ENCODE measurements around the gene GFM1. TPM values are rescaled to one million over a fixed set of nuclear protein-coding genes. Genes with fewer than 3 reads are reported as not detected.
A peak's percentile ranks its signal among the peaks of the same experiment; 100 is the strongest.

Gene GFM1
- total RNA-seq, 1 donor from 2014 or later: 20.8 TPM

DNA sequence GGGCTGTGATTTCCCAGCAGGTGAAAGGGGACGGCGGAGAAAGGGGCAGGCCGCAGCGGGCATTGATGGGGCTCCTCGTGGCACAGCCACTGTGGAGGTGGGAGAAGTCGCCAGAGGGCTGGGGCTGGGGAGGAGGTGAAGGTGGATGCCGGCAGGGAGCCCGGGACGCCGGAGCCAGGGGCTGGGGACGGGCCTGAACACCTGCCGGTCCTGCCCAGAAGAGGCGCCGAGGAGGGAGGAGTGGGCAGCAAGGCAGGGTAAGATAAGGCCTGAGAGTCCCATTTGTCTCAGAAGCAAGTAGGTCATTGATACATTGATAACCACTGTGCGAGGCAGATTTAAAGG is 88.5 kb downstream of the GFM1 start:
- TF ChIP-seq, protein P1, sequence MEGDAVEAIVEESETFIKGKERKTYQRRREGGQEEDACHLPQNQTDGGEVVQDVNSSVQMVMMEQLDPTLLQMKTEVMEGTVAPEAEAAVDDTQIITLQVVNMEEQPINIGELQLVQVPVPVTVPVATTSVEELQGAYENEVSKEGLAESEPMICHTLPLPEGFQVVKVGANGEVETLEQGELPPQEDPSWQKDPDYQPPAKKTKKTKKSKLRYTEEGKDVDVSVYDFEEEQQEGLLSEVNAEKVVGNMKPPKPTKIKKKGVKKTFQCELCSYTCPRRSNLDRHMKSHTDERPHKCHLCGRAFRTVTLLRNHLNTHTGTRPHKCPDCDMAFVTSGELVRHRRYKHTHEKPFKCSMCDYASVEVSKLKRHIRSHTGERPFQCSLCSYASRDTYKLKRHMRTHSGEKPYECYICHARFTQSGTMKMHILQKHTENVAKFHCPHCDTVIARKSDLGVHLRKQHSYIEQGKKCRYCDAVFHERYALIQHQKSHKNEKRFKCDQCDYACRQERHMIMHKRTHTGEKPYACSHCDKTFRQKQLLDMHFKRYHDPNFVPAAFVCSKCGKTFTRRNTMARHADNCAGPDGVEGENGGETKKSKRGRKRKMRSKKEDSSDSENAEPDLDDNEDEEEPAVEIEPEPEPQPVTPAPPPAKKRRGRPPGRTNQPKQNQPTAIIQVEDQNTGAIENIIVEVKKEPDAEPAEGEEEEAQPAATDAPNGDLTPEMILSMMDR (conservative IDR thresholded peaks at IDR 0.05; ENCODE audit: low read depth, low read length): no peak
- peak overlapping the region; percentile 62 for H3K4me3 ChIP-seq (ENCODE audit: low read depth, low read length)

GRCh38 chr3:158733656-158734055 is 89.3 kb downstream of the GFM1 start:
- TF ChIP-seq, protein P1 (conservative IDR thresholded peaks at IDR 0.05; ENCODE audit: low read depth, low read length): no peak
- DNase-seq (ENCODE audit: low read depth): no peak
- H3K4me3 ChIP-seq (ENCODE audit: low read depth, low read length): no peak overlapping the region

More for the DNA sequence above, 88.5 kb downstream of the GFM1 start:
- no peak for DNase-seq (ENCODE audit: low read depth)

DNA sequence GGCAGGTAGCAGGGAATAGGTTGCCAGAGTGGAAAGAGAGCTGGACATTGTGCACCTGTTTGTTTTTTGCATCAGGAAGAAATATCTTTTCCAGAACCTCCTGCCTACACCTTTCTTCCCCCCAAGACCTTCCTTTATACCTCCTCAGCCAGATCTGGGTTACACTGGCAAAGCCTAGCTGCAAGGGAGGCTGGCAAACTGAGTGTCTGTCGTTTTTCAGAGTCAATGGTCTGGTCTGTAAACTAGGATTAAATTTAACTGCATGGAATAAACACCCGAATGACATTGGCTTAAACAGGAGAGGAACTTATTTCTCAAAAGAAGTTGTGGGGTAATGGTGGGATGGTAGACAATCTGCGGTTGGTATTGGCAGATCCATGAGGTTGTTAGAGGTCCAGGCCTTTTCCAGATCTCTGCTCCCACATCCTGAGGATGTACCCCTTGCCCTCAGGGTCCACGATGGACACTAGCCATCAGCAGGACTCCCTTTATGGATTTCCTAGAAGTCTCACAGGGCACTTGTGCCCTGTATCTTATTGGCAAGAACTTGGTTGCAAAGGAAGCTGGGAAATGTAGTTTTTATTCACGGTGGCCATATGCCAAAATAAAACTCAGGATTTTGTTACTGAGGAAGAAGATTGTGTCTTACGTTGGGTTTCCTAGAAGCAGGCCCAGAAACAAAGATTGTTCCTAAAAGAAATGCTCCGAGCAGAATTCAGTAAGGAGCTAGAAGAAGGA is 91.1 kb downstream of the GFM1 start:
- no peak for DNase-seq (ENCODE audit: low read depth)
- TF ChIP-seq, protein P1 (conservative IDR thresholded peaks at IDR 0.05; ENCODE audit: low read depth, low read length): no peak
- no peak overlapping the region for H3K4me3 ChIP-seq (ENCODE audit: low read depth, low read length)

- H3K4me3 ChIP-seq (ENCODE audit: low read depth, low read length): no peak overlapping the region
- TF ChIP-seq, protein P1 (conservative IDR thresholded peaks at IDR 0.05; ENCODE audit: low read depth, low read length): no peak
- DNase-seq (ENCODE audit: low read depth): no peak
These were observed 93.1 kb downstream of the GFM1 start for GRCh38 chr3:158737410-158737809.

- H3K4me3 ChIP-seq (ENCODE audit: low read depth, low read length): no peak overlapping the region
- DNase-seq (ENCODE audit: low read depth): no peak
- TF ChIP-seq, protein P1 (conservative IDR thresholded peaks at IDR 0.05; ENCODE audit: low read depth, low read length): no peak
These were observed 93.8 kb downstream of the GFM1 start for GRCh38 chr3:158737976-158738615.

- TF ChIP-seq, protein P1 (conservative IDR thresholded peaks at IDR 0.05; ENCODE audit: low read depth, low read length): no peak
- no peak for DNase-seq (ENCODE audit: low read depth)
- H3K4me3 ChIP-seq (ENCODE audit: low read depth, low read length): no peak overlapping the region
These were observed 94.3 kb downstream of the GFM1 start for GRCh38 chr3:158738653-158739052.

DNA sequence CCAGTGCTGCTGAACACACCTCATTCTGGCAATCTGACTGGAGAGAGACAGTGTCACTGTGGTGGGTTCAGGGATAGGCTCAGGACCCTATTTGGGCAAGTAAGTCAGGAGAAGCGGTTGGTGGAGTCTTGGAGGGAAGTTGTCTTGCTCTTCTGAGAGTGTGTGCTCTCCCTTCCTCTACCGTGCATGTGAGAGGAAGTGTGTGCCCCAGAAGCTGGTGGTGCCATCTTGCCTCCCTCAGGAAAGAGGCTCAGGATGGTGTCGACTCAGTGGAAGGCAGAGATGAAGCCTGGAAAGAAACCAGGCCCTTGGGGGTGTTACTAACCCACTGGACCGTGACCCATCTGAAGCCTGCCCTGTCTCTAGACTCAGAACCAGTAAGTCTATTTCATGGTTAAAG is 94.8 kb downstream of the GFM1 start:
- no peak for DNase-seq (ENCODE audit: low read depth)
- TF ChIP-seq, protein P1 (conservative IDR thresholded peaks at IDR 0.05; ENCODE audit: low read depth, low read length): no peak

More for the DNA sequence above, 94.8 kb downstream of the GFM1 start:
- H3K4me3 ChIP-seq (ENCODE audit: low read depth, low read length): no peak overlapping the region
